Measurements from ENCODE around the gene FAM20C. TPM values are rescaled to one million over a fixed set of nuclear protein-coding genes. Genes with fewer than 3 reads are reported as not detected.
"Not testable (repeated sequence)": the region's sequence is repeated elsewhere in the genome, so short reads cannot be mapped to it uniquely, and the experiment has no call there.

The FAM20C gene
- total RNA-seq, 1 donor: 16.8 TPM

DNA sequence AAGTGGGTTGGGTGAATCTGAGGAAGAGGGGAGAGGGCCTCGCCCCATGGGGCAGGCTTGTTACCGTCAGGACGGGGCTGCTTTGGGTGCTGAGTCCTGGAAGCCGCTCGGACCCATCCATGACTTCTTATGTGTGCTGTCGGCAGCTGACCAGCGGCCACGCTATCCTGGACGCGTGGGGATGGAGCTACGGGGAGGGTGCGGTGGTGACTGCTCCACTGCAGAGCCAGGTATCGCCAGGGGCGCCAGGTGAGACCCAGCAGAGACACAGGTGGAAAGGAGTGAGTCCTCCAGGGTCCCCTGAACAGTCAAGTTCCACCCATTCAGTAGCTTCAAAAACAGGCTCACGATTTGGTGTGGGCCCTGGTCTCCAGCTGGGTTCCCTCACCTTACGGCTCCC, 10.6 kb upstream of the FAM20C start:
- TF ChIP-seq CTCF (IDR thresholded peaks at IDR 0.05; ENCODE audit: insufficient read depth, low read depth, low read length): no peak
- no peak for DNase-seq (ENCODE audit: low read depth)
- H3K4me3 ChIP-seq (ENCODE audit: low read depth, low read length): no peak overlapping the region

GRCh38 chr7:182502-182901, 9.9 kb upstream of the FAM20C start:
- not testable (repeated sequence) for DNase-seq (ENCODE audit: low read depth); H3K4me3 ChIP-seq (ENCODE audit: low read depth, low read length)

DNA sequence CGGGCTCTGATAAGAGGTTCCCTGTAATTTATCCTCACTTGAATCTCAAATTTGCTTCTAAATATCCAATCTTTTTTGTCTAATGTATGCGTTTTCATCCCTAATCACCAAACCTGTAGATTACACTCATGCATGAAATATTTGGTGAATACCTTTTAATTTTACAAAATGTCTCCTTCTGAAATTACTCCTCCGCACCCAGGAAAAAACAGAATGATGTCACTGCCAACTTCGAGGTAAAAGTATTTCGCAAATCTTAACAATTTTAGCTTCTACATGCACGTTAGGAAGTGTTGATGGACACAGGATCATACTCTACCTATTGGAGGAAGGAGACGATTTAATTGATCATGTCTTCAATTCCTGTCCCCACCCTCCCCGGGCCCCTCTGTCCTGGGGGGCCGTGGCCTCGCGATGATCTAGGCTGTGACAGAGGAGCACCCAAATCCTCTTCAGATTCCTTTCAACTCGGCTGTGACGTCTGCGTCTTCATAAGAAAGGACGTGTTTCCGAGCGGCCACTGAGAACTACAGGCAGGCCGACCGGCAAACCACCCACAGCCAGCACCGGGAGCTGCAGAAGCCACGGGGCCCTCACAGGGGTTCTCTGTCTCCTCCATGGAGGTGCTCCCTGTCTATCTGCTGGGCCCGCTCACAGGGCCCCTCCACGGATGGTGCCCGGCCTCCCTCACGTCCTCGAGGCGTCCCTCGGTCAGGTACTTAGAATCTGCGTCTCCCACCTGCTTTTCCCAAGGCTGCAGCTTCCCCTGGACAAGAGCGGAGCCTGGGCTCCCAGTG, 8.7 kb upstream of the FAM20C start:
- no peak overlapping the region for H3K4me3 ChIP-seq (ENCODE audit: low read depth, low read length)
- TF ChIP-seq CTCF (IDR thresholded peaks at IDR 0.05; ENCODE audit: insufficient read depth, low read depth, low read length): no peak
- DNase-seq (ENCODE audit: low read depth): no peak

- no peak for TF ChIP-seq CTCF (IDR thresholded peaks at IDR 0.05; ENCODE audit: insufficient read depth, low read depth, low read length)
- H3K4me3 ChIP-seq (ENCODE audit: low read depth, low read length): no peak overlapping the region
- DNase-seq (ENCODE audit: low read depth): peak; percentile 35
These were observed 7.8 kb upstream of the FAM20C start for GRCh38 chr7:184294-185264.

DNA sequence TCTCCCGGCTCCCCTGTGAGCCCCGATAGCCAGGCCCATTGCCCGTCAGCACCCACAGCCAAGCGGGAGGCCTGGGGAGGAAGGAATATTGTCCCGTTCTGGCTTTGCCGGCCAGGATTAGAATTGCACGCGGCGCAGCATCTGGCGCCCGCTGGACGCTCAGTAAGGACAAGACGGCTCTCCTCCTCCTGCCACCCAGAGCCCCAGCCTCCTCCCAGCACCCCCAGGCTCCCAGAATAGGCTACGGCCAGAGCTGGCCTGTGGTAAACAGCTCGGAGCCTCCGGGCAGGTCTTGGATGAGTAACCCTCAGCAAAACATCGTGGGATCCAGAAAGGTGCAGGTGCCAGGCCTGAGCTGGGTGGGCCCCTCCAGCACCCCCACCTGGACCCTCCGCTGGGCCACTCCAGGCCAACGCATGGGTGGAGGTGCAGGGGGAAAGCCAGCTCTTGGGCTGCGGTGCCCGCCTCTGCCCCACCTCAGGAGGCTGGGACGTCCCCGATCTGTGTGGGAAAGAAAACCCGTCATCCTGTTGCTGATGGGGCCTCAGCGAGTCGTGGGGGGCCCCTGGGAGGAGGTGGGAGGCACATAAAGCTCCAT, 5.8 kb upstream of the FAM20C start:
- DNase-seq (ENCODE audit: low read depth): no peak
- no peak for TF ChIP-seq CTCF (IDR thresholded peaks at IDR 0.05; ENCODE audit: insufficient read depth, low read depth, low read length)
- H3K4me3 ChIP-seq (ENCODE audit: low read depth, low read length): no peak overlapping the region

DNA sequence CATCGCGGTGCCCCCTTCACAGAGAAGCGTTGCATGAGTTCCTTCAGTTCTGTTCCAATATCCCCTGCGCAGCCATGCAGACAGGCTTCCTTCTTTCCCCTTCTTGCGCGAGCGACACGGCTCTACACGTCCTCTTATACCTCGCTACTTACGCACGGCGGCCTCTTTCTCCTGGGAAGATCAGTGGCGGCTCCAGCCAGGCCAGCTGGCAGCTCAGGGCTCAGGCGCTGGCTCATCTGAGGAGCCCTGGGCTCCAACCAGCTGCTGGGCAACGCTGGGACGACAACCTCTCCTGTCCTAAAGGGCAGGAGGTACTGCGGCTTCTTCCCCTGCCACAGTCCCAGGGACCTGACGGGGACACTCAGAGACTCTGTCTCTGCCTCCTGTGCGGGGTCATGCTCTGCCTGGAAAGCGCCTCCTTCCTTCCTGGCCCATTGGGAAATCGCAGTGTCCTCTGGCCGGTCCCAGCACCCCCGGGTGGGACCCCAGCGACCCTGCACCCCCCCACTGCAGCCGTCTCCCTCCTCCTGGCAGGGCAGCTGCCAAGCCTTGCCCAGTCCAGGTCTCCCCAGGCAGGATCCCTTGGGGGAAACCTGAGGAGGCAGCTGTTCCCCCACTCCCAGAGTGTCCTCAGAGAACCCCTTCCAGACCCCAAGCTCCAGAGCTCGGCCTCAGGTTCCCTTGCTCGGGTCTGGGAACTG, 5.0 kb upstream of the FAM20C start:
- no peak overlapping the region for H3K4me3 ChIP-seq (ENCODE audit: low read depth, low read length)
- no peak for DNase-seq (ENCODE audit: low read depth)
- no peak for TF ChIP-seq CTCF (IDR thresholded peaks at IDR 0.05; ENCODE audit: insufficient read depth, low read depth, low read length)
